ENCODE data around the gene MBD3L2B.
"Not testable (repeated sequence)": the region's sequence is repeated elsewhere in the genome, so short reads cannot be mapped to it uniquely, and the experiment has no call there.

The MBD3L2B gene

DNA sequence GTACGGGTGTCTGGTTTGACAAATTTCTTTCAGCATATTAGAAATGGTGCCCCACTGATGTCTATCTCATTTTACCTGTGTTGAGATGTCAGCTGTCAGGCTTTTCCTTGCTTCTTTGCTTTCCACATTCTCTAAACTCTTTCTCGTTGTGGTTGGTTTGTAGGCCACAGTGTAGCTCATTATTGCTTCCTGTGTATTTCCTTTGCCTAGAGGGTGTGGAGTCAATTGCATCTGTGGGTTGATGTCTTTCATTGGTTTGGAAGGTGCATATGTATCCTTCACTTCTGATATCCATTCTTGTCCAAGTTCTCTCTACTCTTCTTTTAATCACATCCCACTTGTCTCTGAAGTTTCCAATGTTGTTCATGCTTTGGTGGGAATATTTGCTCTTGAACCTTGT, 20.3 kb upstream of the MBD3L2B start:
- not testable (repeated sequence) for H2BK12ac ChIP-seq (ENCODE audit: low read length); H4K8ac ChIP-seq (ENCODE audit: low read depth, low read length); H3K9ac ChIP-seq (ENCODE audit: low read depth, low read length, poor library complexity); H4K91ac ChIP-seq (ENCODE audit: low read depth, low read length, poor library complexity); H3K36me3 ChIP-seq (replicated peaks in 1 of 2; ENCODE audit: control insufficient read depth in 2 of 2, insufficient read depth in 2 of 2, low read length in 2 of 2); H3K4ac ChIP-seq (ENCODE audit: low read length); H2BK120ac ChIP-seq (ENCODE audit: low read depth, low read length); H3K4me3 ChIP-seq (ENCODE audit: low read length in 2 of 2); H3K18ac ChIP-seq (ENCODE audit: low read length); H3K14ac ChIP-seq (ENCODE audit: low read length); H2BK15ac ChIP-seq (ENCODE audit: low read length); H2AK5ac ChIP-seq (ENCODE audit: low read depth, low read length); DNase-seq (ENCODE audit: low spot score); H3K4me2 ChIP-seq (ENCODE audit: insufficient read depth, low read length, poor library complexity, severe bottlenecking); H3K27ac ChIP-seq (replicated peaks; ENCODE audit: low read length); H3K9me3 ChIP-seq (replicated peaks in 1 of 2; ENCODE audit: control insufficient read depth in 2 of 2, insufficient read depth in 1 of 2, low read depth in 1 of 2, low read length in 2 of 2); H3K27me3 ChIP-seq (ENCODE audit: control insufficient read depth in 3 of 3, insufficient read depth in 3 of 3, low read depth in 1 of 3, low read length in 3 of 3); H3K79me1 ChIP-seq (ENCODE audit: low read depth, low read length); H3K4me1 ChIP-seq (ENCODE audit: control insufficient read depth in 2 of 2, insufficient read depth in 1 of 2, low read depth in 1 of 2, low read length in 2 of 2); H2BK5ac ChIP-seq (ENCODE audit: low read length); H3K23ac ChIP-seq (ENCODE audit: low read depth, low read length, poor library complexity); H2AFZ ChIP-seq (ENCODE audit: low read length)
- WGBS, 2 donors (ENCODE audit: extremely low coverage in 2 of 2, insufficient read length in 2 of 2, insufficient replicate concordance in 1 of 2) = no CpG with 5 or more reads among the region's 2 CpGs

DNA sequence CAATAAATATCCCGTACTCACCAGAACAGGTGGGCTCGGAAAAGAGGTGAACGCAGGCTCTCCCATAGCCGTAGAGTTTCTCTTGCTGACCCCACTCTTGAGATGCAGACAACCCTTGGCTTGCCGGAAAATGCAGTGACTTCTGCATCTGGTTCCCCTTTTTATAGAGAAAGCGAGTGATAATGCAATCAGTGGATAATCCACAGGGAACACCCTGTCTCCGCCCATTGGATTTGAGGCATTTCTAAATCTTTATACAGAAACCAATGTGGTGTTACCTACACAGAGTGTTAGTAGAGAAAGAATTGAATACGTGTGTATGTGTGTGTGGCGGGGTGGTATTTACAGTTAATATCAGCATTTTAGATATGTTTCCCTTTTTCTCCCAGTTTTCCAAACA, 18.8 kb upstream of the MBD3L2B start, which contains the start of gene MBD3L4:
TSS of gene MBD3L4 (minus strand) at position 101 of the 400 bp plus-strand sequence. CDS start at position 66, 35 bp downstream.
- H2AK5ac ChIP-seq (ENCODE audit: low read depth, low read length); H3K18ac ChIP-seq (ENCODE audit: low read length); H3K4me3 ChIP-seq (ENCODE audit: low read length in 2 of 2); H3K23ac ChIP-seq (ENCODE audit: low read depth, low read length, poor library complexity); DNase-seq (ENCODE audit: low spot score); H3K4me1 ChIP-seq (ENCODE audit: control insufficient read depth in 2 of 2, insufficient read depth in 1 of 2, low read depth in 1 of 2, low read length in 2 of 2); H3K4ac ChIP-seq (ENCODE audit: low read length); H3K27me3 ChIP-seq (ENCODE audit: control insufficient read depth in 3 of 3, insufficient read depth in 3 of 3, low read depth in 1 of 3, low read length in 3 of 3); H3K4me2 ChIP-seq (ENCODE audit: insufficient read depth, low read length, poor library complexity, severe bottlenecking); H3K9ac ChIP-seq (ENCODE audit: low read depth, low read length, poor library complexity); H3K36me3 ChIP-seq (replicated peaks in 1 of 2; ENCODE audit: control insufficient read depth in 2 of 2, insufficient read depth in 2 of 2, low read length in 2 of 2); H3K79me1 ChIP-seq (ENCODE audit: low read depth, low read length); H2BK5ac ChIP-seq (ENCODE audit: low read length); H2AFZ ChIP-seq (ENCODE audit: low read length); H3K9me3 ChIP-seq (replicated peaks in 1 of 2; ENCODE audit: control insufficient read depth in 2 of 2, insufficient read depth in 1 of 2, low read depth in 1 of 2, low read length in 2 of 2); H3K14ac ChIP-seq (ENCODE audit: low read length); H3K27ac ChIP-seq (replicated peaks; ENCODE audit: low read length); H4K8ac ChIP-seq (ENCODE audit: low read depth, low read length); H4K91ac ChIP-seq (ENCODE audit: low read depth, low read length, poor library complexity); H2BK120ac ChIP-seq (ENCODE audit: low read depth, low read length); H2BK12ac ChIP-seq (ENCODE audit: low read length); H2BK15ac ChIP-seq (ENCODE audit: low read length): not testable (repeated sequence)
- WGBS, 2 donors (ENCODE audit: extremely low coverage in 2 of 2, insufficient read length in 2 of 2, insufficient replicate concordance in 1 of 2) = no CpG with 5 or more reads among the region's 9 CpGs

DNA sequence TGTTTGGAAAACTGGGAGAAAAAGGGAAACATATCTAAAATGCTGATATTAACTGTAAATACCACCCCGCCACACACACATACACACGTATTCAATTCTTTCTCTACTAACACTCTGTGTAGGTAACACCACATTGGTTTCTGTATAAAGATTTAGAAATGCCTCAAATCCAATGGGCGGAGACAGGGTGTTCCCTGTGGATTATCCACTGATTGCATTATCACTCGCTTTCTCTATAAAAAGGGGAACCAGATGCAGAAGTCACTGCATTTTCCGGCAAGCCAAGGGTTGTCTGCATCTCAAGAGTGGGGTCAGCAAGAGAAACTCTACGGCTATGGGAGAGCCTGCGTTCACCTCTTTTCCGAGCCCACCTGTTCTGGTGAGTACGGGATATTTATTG, 9.0 kb upstream of the MBD3L2B start, which contains the start of gene MBD3L5:
TSS of gene MBD3L5 (plus strand) at position 301 of the 400 bp plus-strand sequence. CDS start at position 335, 34 bp downstream.
- WGBS, 2 donors (ENCODE audit: extremely low coverage in 2 of 2, insufficient read length in 2 of 2, insufficient replicate concordance in 1 of 2) = no CpG with 5 or more reads among the region's 9 CpGs
- H2AK5ac ChIP-seq (ENCODE audit: low read depth, low read length) = not testable (repeated sequence)

DNA sequence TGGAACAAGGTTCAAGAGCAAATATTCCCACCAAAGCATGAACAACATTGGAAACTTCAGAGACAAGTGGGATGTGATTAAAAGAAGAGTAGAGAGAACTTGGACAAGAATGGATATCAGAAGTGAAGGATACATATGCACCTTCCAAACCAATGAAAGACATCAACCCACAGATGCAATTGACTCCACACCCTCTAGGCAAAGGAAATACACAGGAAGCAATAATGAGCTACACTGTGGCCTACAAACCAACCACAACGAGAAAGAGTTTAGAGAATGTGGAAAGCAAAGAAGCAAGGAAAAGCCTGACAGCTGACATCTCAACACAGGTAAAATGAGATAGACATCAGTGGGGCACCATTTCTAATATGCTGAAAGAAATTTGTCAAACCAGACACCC, 7.6 kb upstream of the MBD3L2B start:
- not testable (repeated sequence) for H3K4me2 ChIP-seq (ENCODE audit: insufficient read depth, low read length, poor library complexity, severe bottlenecking); H3K4me1 ChIP-seq (ENCODE audit: control insufficient read depth in 2 of 2, insufficient read depth in 1 of 2, low read depth in 1 of 2, low read length in 2 of 2); H3K4me3 ChIP-seq (ENCODE audit: low read length in 2 of 2); H3K18ac ChIP-seq (ENCODE audit: low read length); H3K9me3 ChIP-seq (replicated peaks in 1 of 2; ENCODE audit: control insufficient read depth in 2 of 2, insufficient read depth in 1 of 2, low read depth in 1 of 2, low read length in 2 of 2); H3K27ac ChIP-seq (replicated peaks; ENCODE audit: low read length); H3K36me3 ChIP-seq (replicated peaks in 1 of 2; ENCODE audit: control insufficient read depth in 2 of 2, insufficient read depth in 2 of 2, low read length in 2 of 2); H2BK120ac ChIP-seq (ENCODE audit: low read depth, low read length); H3K4ac ChIP-seq (ENCODE audit: low read length); H4K8ac ChIP-seq (ENCODE audit: low read depth, low read length); H2AFZ ChIP-seq (ENCODE audit: low read length); H2BK5ac ChIP-seq (ENCODE audit: low read length); H2AK5ac ChIP-seq (ENCODE audit: low read depth, low read length); H2BK12ac ChIP-seq (ENCODE audit: low read length); H3K27me3 ChIP-seq (ENCODE audit: control insufficient read depth in 3 of 3, insufficient read depth in 3 of 3, low read depth in 1 of 3, low read length in 3 of 3); H2BK15ac ChIP-seq (ENCODE audit: low read length); H3K79me1 ChIP-seq (ENCODE audit: low read depth, low read length); DNase-seq (ENCODE audit: low spot score); H4K91ac ChIP-seq (ENCODE audit: low read depth, low read length, poor library complexity); H3K9ac ChIP-seq (ENCODE audit: low read depth, low read length, poor library complexity); H3K14ac ChIP-seq (ENCODE audit: low read length); H3K23ac ChIP-seq (ENCODE audit: low read depth, low read length, poor library complexity)
- no CpG with 5 or more reads among the region's 1 CpG for WGBS, 2 donors (ENCODE audit: extremely low coverage in 2 of 2, insufficient read length in 2 of 2, insufficient replicate concordance in 1 of 2)

More for the DNA sequence above, 9.0 kb upstream of the MBD3L2B start, which contains the start of gene MBD3L5:
- not testable (repeated sequence) for H3K4me2 ChIP-seq (ENCODE audit: insufficient read depth, low read length, poor library complexity, severe bottlenecking); H2BK12ac ChIP-seq (ENCODE audit: low read length); H3K9me3 ChIP-seq (replicated peaks in 1 of 2; ENCODE audit: control insufficient read depth in 2 of 2, insufficient read depth in 1 of 2, low read depth in 1 of 2, low read length in 2 of 2); H3K79me1 ChIP-seq (ENCODE audit: low read depth, low read length); H3K4me1 ChIP-seq (ENCODE audit: control insufficient read depth in 2 of 2, insufficient read depth in 1 of 2, low read depth in 1 of 2, low read length in 2 of 2); H2BK5ac ChIP-seq (ENCODE audit: low read length); H3K36me3 ChIP-seq (replicated peaks in 1 of 2; ENCODE audit: control insufficient read depth in 2 of 2, insufficient read depth in 2 of 2, low read length in 2 of 2); H3K9ac ChIP-seq (ENCODE audit: low read depth, low read length, poor library complexity); H2AFZ ChIP-seq (ENCODE audit: low read length); H3K23ac ChIP-seq (ENCODE audit: low read depth, low read length, poor library complexity); H3K14ac ChIP-seq (ENCODE audit: low read length); H2BK120ac ChIP-seq (ENCODE audit: low read depth, low read length); H4K8ac ChIP-seq (ENCODE audit: low read depth, low read length); H3K27ac ChIP-seq (replicated peaks; ENCODE audit: low read length); H3K18ac ChIP-seq (ENCODE audit: low read length); H3K27me3 ChIP-seq (ENCODE audit: control insufficient read depth in 3 of 3, insufficient read depth in 3 of 3, low read depth in 1 of 3, low read length in 3 of 3); H2BK15ac ChIP-seq (ENCODE audit: low read length); H3K4ac ChIP-seq (ENCODE audit: low read length); H4K91ac ChIP-seq (ENCODE audit: low read depth, low read length, poor library complexity); H3K4me3 ChIP-seq (ENCODE audit: low read length in 2 of 2); DNase-seq (ENCODE audit: low spot score)

All from neuronal stem cell (in vitro differentiated cells).